GM21825 (cell line): ENCODE measurements around the gene HAGHL.
"Not testable (repeated sequence)": the region's sequence is repeated elsewhere in the genome, so short reads cannot be mapped to it uniquely, and the experiment has no call there.

Experiments used
- ATAC-seq: cut with Tn5 transposase; IDR thresholded peaks from one replicate; pipeline ENCODE4 v1.9.1; 2021; ENCODE audit warnings: mild to moderate bottlenecking, moderate library complexity; ENCODE audit not compliant: unreplicated experiment

The HAGHL gene

GRCh38 chr16:687499-687898, 39.4 kb upstream of the HAGHL start:
- ATAC-seq: no peak

- no peak for ATAC-seq
Observed at GRCh38 chr16:689175-689897, 37.6 kb upstream of the HAGHL start.

GRCh38 chr16:691242-691641, 35.7 kb upstream of the HAGHL start:
- not testable (repeated sequence) for ATAC-seq

- ATAC-seq: no peak
Observed at GRCh38 chr16:692356-693108, 34.4 kb upstream of the HAGHL start.

- no peak for ATAC-seq
Observed at GRCh38 chr16:693364-693763, 33.5 kb upstream of the HAGHL start.

- no peak for ATAC-seq
Observed at GRCh38 chr16:693766-694165, 33.1 kb upstream of the HAGHL start.

- no peak for ATAC-seq
Observed at GRCh38 chr16:694187-694862, 32.6 kb upstream of the HAGHL start.

- ATAC-seq: no peak
Observed at GRCh38 chr16:694863-695354, 32.0 kb upstream of the HAGHL start.

- no peak for ATAC-seq
Observed at GRCh38 chr16:695355-696089, 31.4 kb upstream of the HAGHL start.

GRCh38 chr16:698911-699671, 27.8 kb upstream of the HAGHL start:
- no peak for ATAC-seq

- no peak for ATAC-seq
Observed at GRCh38 chr16:700684-701584, 26.0 kb upstream of the HAGHL start.

GRCh38 chr16:702341-702740, 24.6 kb upstream of the HAGHL start:
- ATAC-seq: no peak

GRCh38 chr16:703406-703805, 23.5 kb upstream of the HAGHL start:
- ATAC-seq: no peak

- no peak for ATAC-seq
Observed at GRCh38 chr16:704047-704446, 22.9 kb upstream of the HAGHL start.

- ATAC-seq: no peak
Observed at GRCh38 chr16:704552-705380, 22.1 kb upstream of the HAGHL start.

GRCh38 chr16:705431-706188, 21.3 kb upstream of the HAGHL start, which contains the start of gene FBXL16:
FBXL16 (minus strand) TSS chr16:705801; CDS start chr16:697405, 8,396 bp downstream.
- ATAC-seq: no peak

GRCh38 chr16:706189-707061, 20.5 kb upstream of the HAGHL start:
- no peak for ATAC-seq
